SK-N-SH treated with all-trans-retinoic acid at 6 μM for 48 hours (cell line): ENCODE results near the gene PIM1.

Experiments
- ATAC-seq: fragments of 200-7000 bp; cut with Tn5 transposase; 3 replicates; pipeline ENCODE4 v1.9.1; 2020; ENCODE audit warnings: mild to moderate bottlenecking, moderate library complexity
- ARNTL ChIP-seq: fragments of 450-650 bp; formaldehyde crosslinking; IDR thresholded peaks from 2 replicates; pipeline ENCODE4 v1.5.0; 2020; ENCODE audit warnings: low read depth, mild to moderate bottlenecking, moderate library complexity, borderline replicate concordance
- BACH2 ChIP-seq: fragments of 250-450 bp; sonication (Bioruptor Pico); IDR thresholded peaks from 2 replicates; pipeline ENCODE4 v1.9.0; 2021; ENCODE audit warnings: mild to moderate bottlenecking, borderline replicate concordance
- CSDC2 ChIP-seq: fragments of 250-450 bp; sonication (Bioruptor Pico); IDR thresholded peaks from 2 replicates; pipeline ENCODE4 v1.5.0; 2020; ENCODE audit warnings: mild to moderate bottlenecking, moderate library complexity
- ESRRG ChIP-seq: fragments of 250-450 bp; sonication (Bioruptor Pico); IDR thresholded peaks from 2 replicates; pipeline ENCODE4 v1.6.1; 2021; ENCODE audit warnings: mild to moderate bottlenecking
- GLIS3 ChIP-seq: fragments of 250-450 bp; sonication (Bioruptor Pico); IDR thresholded peaks from 2 replicates; pipeline ENCODE4 v1.5.0; 2020; ENCODE audit warnings: mild to moderate bottlenecking, moderate library complexity
- ISL1 ChIP-seq: fragments of 250-450 bp; sonication (Bioruptor Pico); IDR thresholded peaks from 2 replicates; pipeline ENCODE4 v2.1.2; 2022; ENCODE audit warnings: mild to moderate bottlenecking, moderate library complexity
- OSR1 ChIP-seq: fragments of 250-450 bp; sonication (Bioruptor Pico); IDR thresholded peaks from 2 replicates; pipeline ENCODE4 v1.8.0; 2022; ENCODE audit warnings: moderate library complexity, mild to moderate bottlenecking, inconsistent platforms
- PPARA ChIP-seq: fragments of 250-450 bp; sonication (Bioruptor Pico); IDR thresholded peaks from 2 replicates; pipeline ENCODE4 v1.5.0; 2020; ENCODE audit warnings: mild to moderate bottlenecking, borderline replicate concordance
- RARB ChIP-seq: fragments of 250-450 bp; sonication (Bioruptor Pico); IDR thresholded peaks from 2 replicates; pipeline ENCODE4 v1.8.0; 2021; ENCODE audit warnings: mild to moderate bottlenecking, moderate library complexity
- SNAI2 ChIP-seq: fragments of 250-450 bp; sonication (Bioruptor Pico); IDR thresholded peaks from 2 replicates; pipeline ENCODE4 v1.5.0; 2020; ENCODE audit warnings: mild to moderate bottlenecking, moderate library complexity
- TCF4 ChIP-seq: fragments of 250-450 bp; sonication (Bioruptor Pico); IDR thresholded peaks from 2 replicates; pipeline ENCODE4 v1.8.0; 2021; ENCODE audit warnings: mild to moderate bottlenecking, moderate library complexity, borderline replicate concordance
- ZC3H10 ChIP-seq: fragments of 250-450 bp; sonication (Bioruptor Pico); IDR thresholded peaks from 2 replicates; pipeline ENCODE4 v1.5.1; 2021; ENCODE audit warnings: mild to moderate bottlenecking, moderate library complexity
- ZFP3 ChIP-seq: fragments of 250-450 bp; sonication (Bioruptor Pico); IDR thresholded peaks from 2 replicates; pipeline ENCODE4 v1.5.0; 2020; ENCODE audit warnings: mild to moderate bottlenecking, moderate library complexity
- ZFP30 ChIP-seq: fragments of 450-650 bp; formaldehyde crosslinking; IDR thresholded peaks from 2 replicates; pipeline ENCODE4 v1.5.0; 2022; ENCODE audit warnings: mild to moderate bottlenecking, moderate library complexity
- ZNF8 ChIP-seq: fragments of 450-650 bp; formaldehyde crosslinking; IDR thresholded peaks from 2 replicates; pipeline ENCODE4 v1.5.0; 2020; ENCODE audit warnings: mild to moderate bottlenecking, moderate library complexity
- TF ChIP-seq, protein P1 (sequence below): fragments of 250-450 bp; sonication (Bioruptor Pico); IDR thresholded peaks from 2 replicates; pipeline ENCODE4 v1.8.0; 2020; ENCODE audit warnings: mild to moderate bottlenecking, moderate library complexity, borderline replicate concordance
- TF ChIP-seq, protein P2 (sequence below): fragments of 250-450 bp; sonication (Bioruptor Pico); IDR thresholded peaks from 2 replicates; pipeline ENCODE4 v1.5.1; 2021; ENCODE audit warnings: mild to moderate bottlenecking, moderate library complexity
- TF ChIP-seq, protein P3 (sequence below): fragments of 250-450 bp; sonication (Bioruptor Pico); IDR thresholded peaks from 2 replicates; pipeline ENCODE4 v1.8.0; 2021; ENCODE audit warnings: low read depth, mild to moderate bottlenecking, moderate library complexity, borderline replicate concordance
- TF ChIP-seq, protein P4 (sequence below): fragments of 250-450 bp; sonication (Bioruptor Pico); IDR thresholded peaks from 2 replicates; pipeline ENCODE4 v1.5.0; 2020; ENCODE audit warnings: mild to moderate bottlenecking, moderate library complexity

The PIM1 gene

DNA sequence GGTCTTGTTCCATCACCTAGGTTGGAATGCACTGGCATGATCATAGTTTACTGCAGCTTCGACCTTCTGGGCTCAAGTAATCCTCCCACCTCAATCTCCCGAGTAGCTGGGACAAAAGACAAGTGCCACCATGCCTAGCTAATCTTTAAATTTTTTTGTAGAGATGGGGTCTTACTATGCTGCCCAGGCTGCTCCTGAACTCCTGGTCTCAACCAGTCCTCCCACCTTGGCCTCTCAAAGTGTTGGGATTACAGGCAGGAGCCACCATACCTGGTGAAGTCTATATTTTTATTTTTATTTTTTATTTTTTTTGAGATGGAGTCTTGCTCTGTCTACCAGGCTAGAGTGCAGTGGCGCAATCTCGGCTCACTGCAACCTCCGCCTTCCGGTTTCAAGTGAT, 11.4 kb upstream of the PIM1 start:
- no peak for ATAC-seq
- TF ChIP-seq PPARA (CRISPR knock-in tag) (no peak), ZFP3 (CRISPR knock-in tag) (no peak), CSDC2 (CRISPR knock-in tag) (no peak), ZFP30 (CRISPR knock-in tag) (no peak)

DNA sequence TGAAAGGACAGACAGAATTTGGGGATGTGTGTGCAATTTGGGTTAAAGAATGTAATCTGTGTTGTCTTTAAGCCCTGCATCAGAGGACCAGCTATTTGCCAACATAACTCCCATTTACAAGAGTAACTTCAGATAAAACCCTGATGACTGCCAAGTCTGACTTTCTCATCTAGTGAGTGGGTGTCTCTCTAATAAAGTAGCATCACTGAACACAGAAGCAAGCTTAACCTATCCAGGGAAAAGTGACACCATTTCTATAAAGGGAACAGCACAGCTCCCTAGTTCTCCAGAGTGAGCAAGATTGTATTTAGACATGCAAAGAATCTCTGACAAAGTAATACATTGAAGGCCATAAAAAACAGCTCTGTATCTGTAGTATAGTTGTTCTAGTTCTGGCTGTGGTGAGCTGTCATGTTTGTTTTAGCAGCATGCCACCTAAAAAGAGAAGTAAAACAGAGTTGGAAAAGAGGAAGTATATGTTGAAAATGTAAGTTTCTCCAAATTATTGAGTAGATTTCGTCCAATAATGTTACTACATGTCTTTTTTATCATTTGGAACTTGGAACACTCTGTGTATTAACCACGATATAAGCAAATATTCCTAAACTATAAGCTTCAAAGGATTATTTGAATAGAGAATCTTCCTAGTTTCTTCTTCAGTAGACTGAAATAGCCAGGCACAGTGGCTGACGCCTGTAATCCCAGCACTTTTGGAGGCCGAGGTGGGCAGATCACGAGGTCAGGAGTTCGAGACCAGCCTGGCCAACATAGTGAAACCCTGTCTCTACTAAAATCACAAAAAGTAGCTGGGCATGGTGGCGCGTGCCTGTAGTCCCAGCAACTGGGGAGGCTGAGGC, 8.8 kb upstream of the PIM1 start:
- ATAC-seq, result no peak; the same call in 2 of the 3 replicates
- TF ChIP-seq, protein P1, sequence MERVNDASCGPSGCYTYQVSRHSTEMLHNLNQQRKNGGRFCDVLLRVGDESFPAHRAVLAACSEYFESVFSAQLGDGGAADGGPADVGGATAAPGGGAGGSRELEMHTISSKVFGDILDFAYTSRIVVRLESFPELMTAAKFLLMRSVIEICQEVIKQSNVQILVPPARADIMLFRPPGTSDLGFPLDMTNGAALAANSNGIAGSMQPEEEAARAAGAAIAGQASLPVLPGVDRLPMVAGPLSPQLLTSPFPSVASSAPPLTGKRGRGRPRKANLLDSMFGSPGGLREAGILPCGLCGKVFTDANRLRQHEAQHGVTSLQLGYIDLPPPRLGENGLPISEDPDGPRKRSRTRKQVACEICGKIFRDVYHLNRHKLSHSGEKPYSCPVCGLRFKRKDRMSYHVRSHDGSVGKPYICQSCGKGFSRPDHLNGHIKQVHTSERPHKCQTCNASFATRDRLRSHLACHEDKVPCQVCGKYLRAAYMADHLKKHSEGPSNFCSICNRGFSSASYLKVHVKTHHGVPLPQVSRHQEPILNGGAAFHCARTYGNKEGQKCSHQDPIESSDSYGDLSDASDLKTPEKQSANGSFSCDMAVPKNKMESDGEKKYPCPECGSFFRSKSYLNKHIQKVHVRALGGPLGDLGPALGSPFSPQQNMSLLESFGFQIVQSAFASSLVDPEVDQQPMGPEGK (CRISPR knock-in tag), result no peak
- no peak for TF ChIP-seq PPARA (CRISPR knock-in tag)
- no peak for TF ChIP-seq CSDC2 (CRISPR knock-in tag)
- no peak for TF ChIP-seq RARB (CRISPR knock-in tag)
- TF ChIP-seq, protein P2, sequence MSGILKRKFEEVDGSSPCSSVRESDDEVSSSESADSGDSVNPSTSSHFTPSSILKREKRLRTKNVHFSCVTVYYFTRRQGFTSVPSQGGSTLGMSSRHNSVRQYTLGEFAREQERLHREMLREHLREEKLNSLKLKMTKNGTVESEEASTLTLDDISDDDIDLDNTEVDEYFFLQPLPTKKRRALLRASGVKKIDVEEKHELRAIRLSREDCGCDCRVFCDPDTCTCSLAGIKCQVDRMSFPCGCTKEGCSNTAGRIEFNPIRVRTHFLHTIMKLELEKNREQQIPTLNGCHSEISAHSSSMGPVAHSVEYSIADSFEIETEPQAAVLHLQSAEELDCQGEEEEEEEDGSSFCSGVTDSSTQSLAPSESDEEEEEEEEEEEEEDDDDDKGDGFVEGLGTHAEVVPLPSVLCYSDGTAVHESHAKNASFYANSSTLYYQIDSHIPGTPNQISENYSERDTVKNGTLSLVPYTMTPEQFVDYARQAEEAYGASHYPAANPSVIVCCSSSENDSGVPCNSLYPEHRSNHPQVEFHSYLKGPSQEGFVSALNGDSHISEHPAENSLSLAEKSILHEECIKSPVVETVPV, result no peak
- peak; percentile 29; the same call in 1 of the 2 replicates for TF ChIP-seq ISL1 (CRISPR knock-in tag)
- no peak for TF ChIP-seq ZNF8

DNA sequence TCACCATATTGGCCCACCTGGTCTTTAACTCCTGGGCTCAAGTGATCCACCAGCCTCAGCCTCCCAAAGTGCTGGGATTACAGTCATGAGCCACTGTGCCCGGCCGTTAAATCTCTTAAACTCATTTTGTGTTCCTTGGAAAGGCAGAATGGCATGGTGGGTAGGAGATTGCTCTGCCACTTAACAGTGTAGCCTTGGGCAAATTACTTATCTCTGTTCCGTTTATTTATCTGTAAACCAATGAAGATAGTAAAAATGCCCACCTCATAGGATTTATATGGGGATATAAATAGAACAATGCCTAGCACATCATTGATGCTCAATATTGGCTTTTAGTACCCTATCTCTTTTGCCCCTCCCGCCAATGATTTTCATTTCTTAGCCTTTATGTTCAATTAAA, 7.2 kb upstream of the PIM1 start:
- TF ChIP-seq, protein P2, result no peak
- no peak for TF ChIP-seq ZFP30 (CRISPR knock-in tag)
- no peak for TF ChIP-seq PPARA (CRISPR knock-in tag)
- no peak for TF ChIP-seq ZNF8
- no peak for TF ChIP-seq ISL1 (CRISPR knock-in tag)
- no peak for TF ChIP-seq TCF4 (CRISPR knock-in tag)
- TF ChIP-seq ZC3H10 (CRISPR knock-in tag), result no peak
- no peak for TF ChIP-seq ARNTL (CRISPR knock-in tag)
- TF ChIP-seq, protein P3, sequence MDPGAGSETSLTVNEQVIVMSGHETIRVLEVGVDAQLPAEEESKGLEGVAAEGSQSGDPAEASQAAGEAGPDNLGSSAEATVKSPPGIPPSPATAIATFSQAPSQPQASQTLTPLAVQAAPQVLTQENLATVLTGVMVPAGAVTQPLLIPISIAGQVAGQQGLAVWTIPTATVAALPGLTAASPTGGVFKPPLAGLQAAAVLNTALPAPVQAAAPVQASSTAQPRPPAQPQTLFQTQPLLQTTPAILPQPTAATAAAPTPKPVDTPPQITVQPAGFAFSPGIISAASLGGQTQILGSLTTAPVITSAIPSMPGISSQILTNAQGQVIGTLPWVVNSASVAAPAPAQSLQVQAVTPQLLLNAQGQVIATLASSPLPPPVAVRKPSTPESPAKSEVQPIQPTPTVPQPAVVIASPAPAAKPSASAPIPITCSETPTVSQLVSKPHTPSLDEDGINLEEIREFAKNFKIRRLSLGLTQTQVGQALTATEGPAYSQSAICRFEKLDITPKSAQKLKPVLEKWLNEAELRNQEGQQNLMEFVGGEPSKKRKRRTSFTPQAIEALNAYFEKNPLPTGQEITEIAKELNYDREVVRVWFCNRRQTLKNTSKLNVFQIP (CRISPR knock-in tag), result no peak
- TF ChIP-seq SNAI2, result no peak
- no peak for TF ChIP-seq ESRRG
- no peak for TF ChIP-seq GLIS3 (CRISPR knock-in tag)
- TF ChIP-seq OSR1 (CRISPR knock-in tag), result no peak
- no peak for TF ChIP-seq BACH2
- TF ChIP-seq CSDC2 (CRISPR knock-in tag), result no peak
- TF ChIP-seq ZFP3 (CRISPR knock-in tag), result no peak
- no peak for ATAC-seq

DNA sequence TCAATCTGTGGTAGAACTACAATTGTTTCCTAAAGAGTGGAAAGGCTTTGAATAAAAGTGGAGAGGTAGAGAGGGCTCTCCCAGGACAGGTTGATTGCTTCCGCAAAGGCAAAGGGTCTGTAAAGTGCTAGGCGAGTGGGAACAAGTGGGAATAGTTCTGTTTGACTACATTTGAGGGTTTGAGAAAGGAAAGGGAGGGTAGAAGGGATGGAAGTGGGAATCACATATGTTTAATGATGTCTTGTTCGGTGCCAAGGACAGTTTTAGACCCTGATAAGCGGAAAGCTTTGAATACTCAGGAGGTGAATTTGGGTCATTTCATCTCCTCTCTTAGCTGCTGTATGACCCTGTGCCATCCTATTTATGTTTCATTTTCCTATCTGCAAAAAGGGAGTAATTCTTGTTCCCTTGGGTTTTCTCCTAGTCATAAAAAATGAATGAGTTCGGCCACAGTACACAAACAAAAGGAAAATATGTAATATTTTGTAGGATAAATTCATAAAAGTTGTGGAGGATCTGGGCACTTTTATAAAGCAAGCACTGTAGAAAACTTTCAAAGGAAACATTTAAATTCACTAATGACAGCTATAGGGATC, 1.7 kb upstream of the PIM1 start:
- ATAC-seq, result no peak
- TF ChIP-seq, protein P2, result no peak
- TF ChIP-seq ESRRG (no peak), ZFP3 (CRISPR knock-in tag) (no peak), ZFP30 (CRISPR knock-in tag) (no peak), PPARA (CRISPR knock-in tag) (no peak), ZC3H10 (CRISPR knock-in tag) (no peak), ZNF8 (no peak), BACH2 (no peak)
- TF ChIP-seq, protein P4, sequence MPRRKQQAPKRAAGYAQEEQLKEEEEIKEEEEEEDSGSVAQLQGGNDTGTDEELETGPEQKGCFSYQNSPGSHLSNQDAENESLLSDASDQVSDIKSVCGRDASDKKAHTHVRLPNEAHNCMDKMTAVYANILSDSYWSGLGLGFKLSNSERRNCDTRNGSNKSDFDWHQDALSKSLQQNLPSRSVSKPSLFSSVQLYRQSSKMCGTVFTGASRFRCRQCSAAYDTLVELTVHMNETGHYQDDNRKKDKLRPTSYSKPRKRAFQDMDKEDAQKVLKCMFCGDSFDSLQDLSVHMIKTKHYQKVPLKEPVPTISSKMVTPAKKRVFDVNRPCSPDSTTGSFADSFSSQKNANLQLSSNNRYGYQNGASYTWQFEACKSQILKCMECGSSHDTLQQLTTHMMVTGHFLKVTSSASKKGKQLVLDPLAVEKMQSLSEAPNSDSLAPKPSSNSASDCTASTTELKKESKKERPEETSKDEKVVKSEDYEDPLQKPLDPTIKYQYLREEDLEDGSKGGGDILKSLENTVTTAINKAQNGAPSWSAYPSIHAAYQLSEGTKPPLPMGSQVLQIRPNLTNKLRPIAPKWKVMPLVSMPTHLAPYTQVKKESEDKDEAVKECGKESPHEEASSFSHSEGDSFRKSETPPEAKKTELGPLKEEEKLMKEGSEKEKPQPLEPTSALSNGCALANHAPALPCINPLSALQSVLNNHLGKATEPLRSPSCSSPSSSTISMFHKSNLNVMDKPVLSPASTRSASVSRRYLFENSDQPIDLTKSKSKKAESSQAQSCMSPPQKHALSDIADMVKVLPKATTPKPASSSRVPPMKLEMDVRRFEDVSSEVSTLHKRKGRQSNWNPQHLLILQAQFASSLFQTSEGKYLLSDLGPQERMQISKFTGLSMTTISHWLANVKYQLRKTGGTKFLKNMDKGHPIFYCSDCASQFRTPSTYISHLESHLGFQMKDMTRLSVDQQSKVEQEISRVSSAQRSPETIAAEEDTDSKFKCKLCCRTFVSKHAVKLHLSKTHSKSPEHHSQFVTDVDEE (CRISPR knock-in tag), result no peak
- TF ChIP-seq, all 23 proteins: peak for 0
